ENCODE data around the gene VAX1. TPM values are rescaled to one million over a fixed set of nuclear protein-coding genes. Genes with fewer than 3 reads are reported as not detected.
A peak's percentile ranks its signal among the peaks of the same experiment; 100 is the strongest.
"Not testable (repeated sequence)": the region's sequence is repeated elsewhere in the genome, so short reads cannot be mapped to it uniquely, and the experiment has no call there.

VAX1 gene
- total and polyA plus RNA-seq, 4 donors: not detected

- no peak overlapping the region for H3K4me3 ChIP-seq (ENCODE audit: low read depth, low read length)
- H3K27ac ChIP-seq (ENCODE audit: low read depth, low read length): no peak overlapping the region
- H3K4me1 ChIP-seq (ENCODE audit: control insufficient read depth, insufficient read depth, low read length): peaks cover 32% of the 10 kb centered on the region
- peaks cover 91% of the 10 kb centered on the region for H3K27me3 ChIP-seq (ENCODE audit: control insufficient read depth, insufficient read depth, low read length)
- no peak for DNase-seq (ENCODE audit: low read depth in 4 of 6, low spot score in 6 of 6)
- 92% methylated on average over 2 of the region's 2 CpGs for WGBS (ENCODE audit: insufficient coverage)
- H3K36me3 ChIP-seq (ENCODE audit: control insufficient read depth, insufficient read depth, low read length): no peaks in the 10 kb centered on the region
- no peaks in the 10 kb centered on the region for H3K9me3 ChIP-seq (ENCODE audit: control insufficient read depth, insufficient read depth, low read length)
Measured at GRCh38 chr10:117130346-117130745, 7.7 kb downstream of the VAX1 start.

- H3K4me1 ChIP-seq (ENCODE audit: control insufficient read depth, insufficient read depth, low read length); H3K27ac ChIP-seq (ENCODE audit: low read depth, low read length); H3K4me3 ChIP-seq (ENCODE audit: low read depth, low read length); H3K9me3 ChIP-seq (ENCODE audit: control insufficient read depth, insufficient read depth, low read length); H3K36me3 ChIP-seq (ENCODE audit: control insufficient read depth, insufficient read depth, low read length); DNase-seq (ENCODE audit: low read depth in 4 of 6, low spot score in 6 of 6): not testable (repeated sequence)
- H3K27me3 ChIP-seq (ENCODE audit: control insufficient read depth, insufficient read depth, low read length): peaks cover 63% of the 10 kb centered on the region
- 97% methylated on average over 13 of the region's 23 CpGs for WGBS (ENCODE audit: insufficient coverage)
Measured at GRCh38 chr10:117126645-117127044, 11.4 kb downstream of the VAX1 start.

DNA sequence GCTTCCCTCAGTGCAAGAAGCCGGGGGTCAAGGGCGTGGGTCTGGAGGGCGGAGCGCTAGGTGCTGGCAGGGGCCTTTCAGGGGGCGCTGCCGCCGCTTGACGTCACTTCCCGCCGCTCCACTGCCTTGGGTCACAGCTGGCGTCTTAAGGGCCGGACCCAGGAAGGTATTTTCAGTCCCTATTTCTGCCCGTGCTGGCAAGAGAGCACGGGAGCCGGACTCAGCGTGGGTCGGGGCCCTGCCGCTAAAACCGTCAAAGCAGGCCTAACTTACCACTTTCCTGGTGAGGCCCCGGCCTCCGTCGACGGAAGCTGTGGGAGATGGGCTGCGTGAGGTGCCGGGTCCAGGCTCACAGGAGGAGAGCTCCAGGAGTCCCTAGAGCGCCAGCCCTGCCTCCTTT is 12.0 kb downstream of the VAX1 start:
- no peaks in the 10 kb centered on the region for H3K4me1 ChIP-seq (ENCODE audit: control insufficient read depth, insufficient read depth, low read length)
- H3K27ac ChIP-seq (ENCODE audit: low read depth, low read length): no peak overlapping the region
- 81% methylated on average over 25 of the region's 26 CpGs for WGBS (ENCODE audit: insufficient coverage)
- no peak for DNase-seq (ENCODE audit: low read depth in 4 of 6, low spot score in 6 of 6)
- no peaks in the 10 kb centered on the region for H3K36me3 ChIP-seq (ENCODE audit: control insufficient read depth, insufficient read depth, low read length)
- H3K27me3 ChIP-seq (ENCODE audit: control insufficient read depth, insufficient read depth, low read length): peaks cover 57% of the 10 kb centered on the region
- no peak overlapping the region for H3K4me3 ChIP-seq (ENCODE audit: low read depth, low read length)
- H3K9me3 ChIP-seq (ENCODE audit: control insufficient read depth, insufficient read depth, low read length): no peaks in the 10 kb centered on the region

- peak in 1 of 6 donors; percentile 34 for DNase-seq (ENCODE audit: low read depth in 4 of 6, low spot score in 6 of 6)
- no peaks in the 10 kb centered on the region for H3K9me3 ChIP-seq (ENCODE audit: control insufficient read depth, insufficient read depth, low read length)
- H3K27me3 ChIP-seq (ENCODE audit: control insufficient read depth, insufficient read depth, low read length): peaks cover 3% of the 10 kb centered on the region
- H3K36me3 ChIP-seq (ENCODE audit: control insufficient read depth, insufficient read depth, low read length): no peaks in the 10 kb centered on the region
- no CpG with 5 or more reads among the region's 1 CpG for WGBS (ENCODE audit: insufficient coverage)
- H3K27ac ChIP-seq (ENCODE audit: low read depth, low read length): no peak overlapping the region
- no peak overlapping the region for H3K4me3 ChIP-seq (ENCODE audit: low read depth, low read length)
- no peaks in the 10 kb centered on the region for H3K4me1 ChIP-seq (ENCODE audit: control insufficient read depth, insufficient read depth, low read length)
Measured at GRCh38 chr10:117112220-117112619, 25.9 kb downstream of the VAX1 start.

- Histone ChIP-seq H3K4me3 (ENCODE audit: low read depth, low read length) (no peak overlapping the region), H3K36me3 (ENCODE audit: control insufficient read depth, insufficient read depth, low read length) (no peaks in the 10 kb centered on the region), H3K4me1 (ENCODE audit: control insufficient read depth, insufficient read depth, low read length) (no peaks in the 10 kb centered on the region), H3K27ac (ENCODE audit: low read depth, low read length) (no peak overlapping the region), H3K9me3 (ENCODE audit: control insufficient read depth, insufficient read depth, low read length) (no peaks in the 10 kb centered on the region), H3K27me3 (ENCODE audit: control insufficient read depth, insufficient read depth, low read length) (no peaks in the 10 kb centered on the region)
- 76% methylated on average over 3 of the region's 4 CpGs for WGBS (ENCODE audit: insufficient coverage)
- no peak for DNase-seq (ENCODE audit: low read depth in 4 of 6, low spot score in 6 of 6)
Measured at GRCh38 chr10:117107238-117107637, 30.8 kb downstream of the VAX1 start.

GRCh38 chr10:117096599-117097201 is 41.4 kb downstream of the VAX1 start:
- H3K9me3 ChIP-seq (ENCODE audit: control insufficient read depth, insufficient read depth, low read length): no peaks in the 10 kb centered on the region
- no peaks in the 10 kb centered on the region for H3K36me3 ChIP-seq (ENCODE audit: control insufficient read depth, insufficient read depth, low read length)
- no peaks in the 10 kb centered on the region for H3K4me1 ChIP-seq (ENCODE audit: control insufficient read depth, insufficient read depth, low read length)
- no peak overlapping the region for H3K27ac ChIP-seq (ENCODE audit: low read depth, low read length)
- H3K27me3 ChIP-seq (ENCODE audit: control insufficient read depth, insufficient read depth, low read length): no peaks in the 10 kb centered on the region
- no peak overlapping the region for H3K4me3 ChIP-seq (ENCODE audit: low read depth, low read length)
- WGBS (ENCODE audit: insufficient coverage): no CpG with 5 or more reads among the region's 9 CpGs
- peak in 1 of 6 donors; percentile 59 for DNase-seq (ENCODE audit: low read depth in 4 of 6, low spot score in 6 of 6)

DNA sequence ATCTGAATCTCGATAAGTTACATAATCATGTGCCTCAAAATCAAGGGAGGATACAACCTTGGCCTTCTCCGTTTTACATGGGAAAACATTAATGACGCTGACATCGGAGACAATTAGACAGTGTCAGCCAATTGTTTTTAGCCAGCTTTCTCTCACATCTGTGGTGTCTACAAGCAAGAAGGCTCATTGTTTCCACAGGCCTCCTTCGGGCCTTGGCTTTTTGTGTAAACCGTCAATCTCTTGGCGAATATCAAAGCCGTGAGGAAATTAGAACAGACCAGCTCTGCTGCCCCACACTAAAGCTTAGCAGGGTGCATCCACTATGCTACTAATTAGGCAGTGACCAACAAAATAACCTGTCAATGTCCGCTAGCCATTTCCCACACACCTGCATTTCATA is 43.2 kb downstream of the VAX1 start:
- Histone ChIP-seq H3K36me3 (ENCODE audit: control insufficient read depth, insufficient read depth, low read length) (no peaks in the 10 kb centered on the region), H3K4me1 (ENCODE audit: control insufficient read depth, insufficient read depth, low read length) (no peaks in the 10 kb centered on the region), H3K27me3 (ENCODE audit: control insufficient read depth, insufficient read depth, low read length) (no peaks in the 10 kb centered on the region), H3K4me3 (ENCODE audit: low read depth, low read length) (no peak overlapping the region), H3K9me3 (ENCODE audit: control insufficient read depth, insufficient read depth, low read length) (no peaks in the 10 kb centered on the region), H3K27ac (ENCODE audit: low read depth, low read length) (no peak overlapping the region)
- 27% methylated on average over 8 of the region's 9 CpGs for whole genome bisulfite sequencing (ENCODE audit: insufficient coverage)
- DNase-seq (ENCODE audit: low read depth in 4 of 6, low spot score in 6 of 6): peak in 2 of 6 donors; percentile 57 to 61

DNA sequence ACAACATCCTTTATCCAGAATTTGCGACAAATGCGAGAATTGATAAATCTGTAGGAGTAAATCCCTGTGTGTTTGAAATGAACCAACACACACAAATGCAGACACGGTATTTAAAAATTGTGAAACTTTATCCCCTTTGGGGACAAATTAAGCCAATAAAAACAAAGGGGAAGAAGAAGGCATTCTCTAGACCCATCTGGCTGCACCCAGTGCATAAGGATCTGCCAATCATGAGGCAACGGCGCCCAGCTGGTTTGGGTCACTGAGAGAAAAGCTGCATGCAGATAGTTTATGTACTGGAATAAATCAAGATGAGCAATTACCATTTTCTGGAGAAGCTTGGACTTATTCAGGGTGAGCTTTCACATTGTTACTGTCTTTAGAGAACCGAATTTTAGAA is 45.7 kb downstream of the VAX1 start:
- peak in 1 of 6 donors; percentile 44 for DNase-seq (ENCODE audit: low read depth in 4 of 6, low spot score in 6 of 6)
- no peaks in the 10 kb centered on the region for H3K27me3 ChIP-seq (ENCODE audit: control insufficient read depth, insufficient read depth, low read length)
- H3K9me3 ChIP-seq (ENCODE audit: control insufficient read depth, insufficient read depth, low read length): no peaks in the 10 kb centered on the region
- no peak overlapping the region for H3K4me3 ChIP-seq (ENCODE audit: low read depth, low read length)
- no peak overlapping the region for H3K27ac ChIP-seq (ENCODE audit: low read depth, low read length)
- 49% methylated on average over 3 of the region's 6 CpGs for WGBS (ENCODE audit: insufficient coverage)
- no peaks in the 10 kb centered on the region for H3K4me1 ChIP-seq (ENCODE audit: control insufficient read depth, insufficient read depth, low read length)
- no peaks in the 10 kb centered on the region for H3K36me3 ChIP-seq (ENCODE audit: control insufficient read depth, insufficient read depth, low read length)

DNA sequence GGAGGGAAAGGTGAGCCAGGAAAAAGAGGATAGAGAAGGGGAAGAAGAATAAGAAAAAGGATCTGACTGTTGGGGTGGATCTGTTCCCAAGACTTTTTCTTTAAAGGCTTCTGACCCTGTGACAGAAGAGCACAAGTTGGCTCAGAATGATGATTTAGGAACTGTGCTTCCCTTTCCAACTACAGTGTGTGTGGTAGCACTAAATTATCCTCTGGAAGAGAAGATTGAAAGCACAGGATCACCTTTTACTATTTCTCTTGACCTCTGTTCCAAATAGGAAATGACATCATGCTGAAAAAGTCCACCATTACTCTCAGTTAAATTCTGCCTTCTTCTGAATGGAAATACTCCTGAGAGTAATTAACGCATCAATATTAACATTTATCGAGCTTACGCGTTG is 47.2 kb downstream of the VAX1 start:
- no peak overlapping the region for H3K4me3 ChIP-seq (ENCODE audit: low read depth, low read length)

DNA sequence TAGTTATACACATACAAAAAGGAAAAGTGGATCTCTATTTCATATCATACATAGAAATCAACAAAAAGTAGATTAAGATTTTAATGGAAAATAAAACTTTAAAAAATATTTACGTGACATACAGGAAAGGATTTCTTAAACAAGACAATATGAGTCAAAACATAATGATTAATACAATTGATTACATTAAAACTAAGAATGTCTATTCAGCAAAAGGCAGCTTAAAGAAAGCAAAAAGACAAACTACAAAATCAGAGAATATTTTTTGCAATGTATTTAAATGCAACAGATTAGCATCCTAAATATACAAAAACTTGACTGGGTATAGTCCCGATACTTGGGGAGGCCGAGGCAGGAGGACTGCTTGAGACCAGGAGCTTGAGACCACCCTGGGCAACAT is 50.5 kb downstream of the VAX1 start:
- no peaks in the 10 kb centered on the region for H3K27me3 ChIP-seq (ENCODE audit: control insufficient read depth, insufficient read depth, low read length)
- no peak overlapping the region for H3K4me3 ChIP-seq (ENCODE audit: low read depth, low read length)
- H3K27ac ChIP-seq (ENCODE audit: low read depth, low read length): no peak overlapping the region
- no peaks in the 10 kb centered on the region for H3K9me3 ChIP-seq (ENCODE audit: control insufficient read depth, insufficient read depth, low read length)
- no peak for DNase-seq (ENCODE audit: low read depth in 4 of 6, low spot score in 6 of 6)
- no peaks in the 10 kb centered on the region for H3K36me3 ChIP-seq (ENCODE audit: control insufficient read depth, insufficient read depth, low read length)
- no peaks in the 10 kb centered on the region for H3K4me1 ChIP-seq (ENCODE audit: control insufficient read depth, insufficient read depth, low read length)
- WGBS (ENCODE audit: insufficient coverage): no CpG with 5 or more reads among the region's 3 CpGs

More for the DNA sequence above, 47.2 kb downstream of the VAX1 start:
- Histone ChIP-seq H3K27ac (ENCODE audit: low read depth, low read length) (no peak overlapping the region), H3K4me1 (ENCODE audit: control insufficient read depth, insufficient read depth, low read length) (no peaks in the 10 kb centered on the region), H3K27me3 (ENCODE audit: control insufficient read depth, insufficient read depth, low read length) (no peaks in the 10 kb centered on the region), H3K9me3 (ENCODE audit: control insufficient read depth, insufficient read depth, low read length) (no peaks in the 10 kb centered on the region), H3K36me3 (ENCODE audit: control insufficient read depth, insufficient read depth, low read length) (no peaks in the 10 kb centered on the region)
- DNase-seq (ENCODE audit: low read depth in 4 of 6, low spot score in 6 of 6): no peak
- no CpG with 5 or more reads among the region's 4 CpGs for WGBS (ENCODE audit: insufficient coverage)

Measured in spinal cord (tissue), 10 donors.